Activated CD8-positive, alpha-beta memory T cell treated with anti-CD3 and anti-CD28 coated beads, Interleukin-2, amount 50 U/mL, for 24 hours (primary cell): ENCODE results near the gene KLHL25.

Experiments used
- DNase-seq: peaks from one replicate; pipeline ENCODE4 v3.0.0-alpha.2; 2020; ENCODE audit errors: extremely low read depth

The KLHL25 gene

DNA sequence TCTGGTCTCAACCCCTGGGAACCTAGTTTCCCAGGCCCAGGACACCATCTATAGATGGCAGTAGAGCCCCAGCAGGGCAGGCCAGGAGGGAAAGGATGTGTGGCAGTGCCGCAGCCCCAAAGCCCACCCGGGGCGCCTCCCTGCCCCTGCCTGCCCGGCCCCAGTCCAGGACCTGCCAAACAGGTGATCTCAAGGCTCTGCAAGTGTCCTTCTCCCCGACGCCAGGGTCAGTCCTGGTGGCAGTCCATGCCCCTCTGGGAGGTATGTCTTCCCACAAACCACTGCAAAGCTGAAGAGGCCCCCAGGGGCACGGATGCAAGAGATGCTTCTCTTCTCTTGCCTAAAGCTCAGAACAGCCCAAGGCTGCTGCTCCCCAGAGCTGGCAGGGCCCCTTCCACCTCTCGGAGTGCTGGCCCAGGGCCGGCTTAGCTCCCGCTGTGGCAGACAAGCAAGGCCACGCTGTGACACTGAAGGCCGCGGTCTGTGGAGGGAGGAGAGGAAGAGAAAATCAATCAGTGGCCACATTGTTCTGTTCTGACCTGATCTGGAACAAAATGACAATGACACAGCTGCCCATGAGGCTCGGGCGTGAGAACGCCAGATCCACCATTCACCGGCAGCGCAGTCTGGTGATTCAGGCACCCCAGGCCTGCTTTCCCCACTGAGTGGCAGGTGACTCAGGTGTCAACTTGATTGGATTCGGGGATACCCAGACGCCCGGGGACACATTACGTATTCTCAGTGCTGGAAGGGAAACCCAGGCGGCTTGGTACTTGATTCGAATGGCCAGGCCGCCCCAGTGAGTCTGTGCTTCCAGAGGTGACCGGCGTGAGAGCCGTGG is 34.0 kb downstream of the KLHL25 start:
- DNase-seq, result no peak

DNA sequence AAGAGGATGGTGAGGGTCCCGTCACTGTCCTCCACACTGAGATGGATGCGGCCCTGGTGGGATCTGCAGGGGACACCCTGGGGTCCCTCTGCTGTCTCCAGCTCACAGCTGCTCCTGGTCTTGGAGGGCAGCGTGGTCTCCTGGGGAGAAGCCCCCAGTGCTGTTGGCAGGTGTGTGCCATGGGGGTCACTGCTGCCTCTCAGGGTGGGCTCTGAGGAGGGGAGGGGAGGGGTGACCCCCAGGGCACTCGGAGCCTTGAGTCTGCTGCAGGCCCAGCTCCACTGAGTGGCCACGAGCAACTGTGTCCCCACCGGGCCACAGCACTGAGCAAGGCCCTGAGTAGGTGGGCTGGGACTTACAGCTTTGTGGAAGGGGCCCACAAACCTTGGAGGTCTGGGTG is 34.7 kb downstream of the KLHL25 start:
- no peak for DNase-seq

DNA sequence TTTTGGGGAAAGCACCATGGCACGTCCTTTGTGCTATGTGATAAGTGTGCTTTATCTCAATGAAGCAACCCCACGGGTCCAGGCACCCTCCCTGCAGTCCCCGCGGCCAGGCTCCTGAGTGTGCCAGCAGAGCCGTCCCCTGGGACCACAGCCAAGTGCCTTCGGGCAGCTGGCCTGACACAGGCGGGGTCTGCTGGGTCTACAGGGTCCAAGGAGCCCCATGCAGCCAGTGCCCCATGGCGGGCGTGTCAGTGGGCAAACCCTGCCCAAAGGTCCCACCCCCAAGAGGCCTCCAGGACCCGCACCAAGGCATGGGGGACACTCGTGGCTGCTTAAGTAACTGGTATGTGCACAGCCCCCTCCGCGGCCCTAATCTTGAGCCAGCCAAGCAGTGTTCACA is 35.3 kb downstream of the KLHL25 start:
- no peak for DNase-seq

DNA sequence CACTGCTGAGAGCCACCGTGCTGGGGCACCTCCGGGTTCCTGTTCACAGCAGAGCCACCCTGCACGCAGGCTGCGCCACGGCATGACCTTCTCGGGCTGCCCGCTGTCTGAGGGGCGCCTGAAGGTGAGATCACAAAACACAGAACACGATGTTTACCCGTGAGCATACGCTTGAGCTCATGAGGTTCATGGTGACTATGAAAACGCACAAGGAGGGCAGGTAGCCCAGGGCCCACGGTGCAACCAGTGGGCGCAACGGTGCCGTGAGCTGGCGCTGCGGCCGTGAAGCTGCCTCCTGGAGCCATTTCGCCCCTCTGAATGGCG is 36.1 kb downstream of the KLHL25 start:
- DNase-seq, result no peak

DNA sequence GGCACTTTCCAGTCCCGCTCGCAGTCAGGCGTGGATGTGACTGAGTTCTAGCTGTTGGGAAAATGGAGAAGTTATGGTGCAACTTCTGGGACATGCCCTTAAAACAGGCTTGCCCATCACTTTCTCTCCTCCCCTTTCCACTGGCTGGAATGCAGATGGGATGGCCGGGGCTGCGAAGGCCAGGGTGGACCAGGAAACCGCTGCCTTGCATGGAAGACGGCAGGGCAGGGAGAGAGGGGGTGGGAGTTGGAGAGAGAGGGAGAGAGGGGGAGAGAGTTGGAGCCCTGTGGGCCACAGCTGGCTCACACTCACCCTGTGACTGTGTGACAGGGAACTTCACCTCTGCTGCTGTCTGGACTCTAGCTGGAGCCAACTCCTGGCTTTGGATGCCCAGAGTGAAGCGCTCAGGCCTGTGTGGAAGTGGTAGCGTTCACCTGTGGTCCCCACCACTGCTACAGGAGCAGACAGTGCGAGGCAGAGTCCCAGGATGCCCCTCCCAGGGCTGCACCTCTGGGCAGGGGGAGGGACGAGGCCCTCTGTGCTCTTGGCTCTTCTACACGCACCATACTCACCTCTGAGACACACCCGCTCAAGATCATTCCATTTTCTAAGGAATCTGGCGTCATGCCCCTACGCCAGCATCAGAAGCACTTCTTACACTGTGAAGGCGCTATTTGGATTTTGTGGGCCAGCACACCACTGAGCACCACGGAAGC is 36.6 kb downstream of the KLHL25 start:
- DNase-seq, result no peak

DNA sequence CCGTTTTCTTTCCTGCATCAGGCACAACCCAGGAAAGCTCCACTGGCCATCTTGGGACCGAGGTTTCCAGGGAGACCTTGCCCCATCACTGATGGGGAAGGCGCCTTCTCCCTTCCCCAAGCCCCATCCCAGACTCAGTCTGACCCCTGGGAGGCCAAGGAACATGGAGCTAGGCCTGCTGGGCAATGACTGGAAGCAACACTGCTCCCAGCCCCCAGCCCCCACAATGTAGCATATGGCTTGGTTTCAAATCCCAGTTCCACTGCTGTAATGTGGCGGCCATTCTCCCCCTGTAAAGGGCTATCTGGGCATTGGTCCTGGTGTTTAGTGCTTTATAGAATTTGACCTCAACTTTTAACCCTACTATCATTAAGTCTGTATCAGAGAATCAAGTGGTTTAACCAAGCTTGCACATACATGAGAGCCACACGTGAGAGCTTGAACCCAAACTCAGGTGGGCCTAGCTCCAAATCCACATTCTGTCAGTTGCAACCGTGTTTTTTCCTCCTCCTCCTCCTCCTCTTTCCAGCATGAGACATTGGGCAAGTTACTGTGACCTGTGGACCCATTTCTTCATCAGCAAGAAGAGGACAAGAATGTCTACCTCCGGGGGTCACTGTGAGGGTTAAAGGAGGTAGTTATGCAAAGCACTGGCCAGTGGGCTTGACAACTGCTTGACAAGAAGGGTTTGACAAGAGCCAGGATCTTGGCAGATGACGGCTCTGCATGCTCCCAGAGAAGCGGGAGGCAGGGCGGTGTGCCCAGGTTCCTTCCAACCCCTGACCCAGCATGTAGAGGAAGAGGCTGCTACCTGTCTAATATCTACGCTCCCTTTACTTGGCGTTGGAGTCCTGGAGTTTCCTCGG is 37.4 kb downstream of the KLHL25 start:
- DNase-seq, result no peak

DNA sequence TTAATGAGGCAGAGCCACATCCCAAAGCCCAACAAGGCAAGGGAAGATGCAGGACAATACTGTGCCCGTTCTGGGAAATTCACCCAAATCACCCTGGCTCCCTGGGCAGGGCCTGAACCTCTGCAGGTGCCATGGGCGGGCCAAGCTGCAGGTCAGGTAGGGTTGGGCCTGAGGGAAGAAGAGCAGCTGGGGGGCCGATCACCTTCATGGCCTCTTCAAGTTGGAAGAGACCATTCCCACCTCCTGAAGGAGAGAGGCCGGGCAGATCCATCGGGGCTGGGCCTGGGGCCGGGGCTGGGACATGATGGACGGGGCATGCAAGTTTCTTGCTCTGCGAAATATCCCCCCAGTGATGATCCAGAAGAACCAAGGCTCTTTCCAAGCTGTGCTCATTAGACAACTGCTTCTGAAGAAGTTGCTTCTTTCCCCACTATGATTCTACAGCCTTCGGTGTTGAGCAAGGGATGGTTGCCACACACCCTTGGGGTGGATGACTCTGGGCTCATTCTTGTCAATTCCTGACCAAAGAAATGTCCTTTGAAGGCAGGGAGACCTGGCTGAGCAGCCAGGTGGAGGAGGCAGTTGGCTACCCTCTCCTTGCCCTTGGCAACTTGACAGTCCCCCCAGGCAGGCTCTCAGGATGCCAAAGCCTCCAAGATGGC is 38.2 kb downstream of the KLHL25 start:
- no peak for DNase-seq

DNA sequence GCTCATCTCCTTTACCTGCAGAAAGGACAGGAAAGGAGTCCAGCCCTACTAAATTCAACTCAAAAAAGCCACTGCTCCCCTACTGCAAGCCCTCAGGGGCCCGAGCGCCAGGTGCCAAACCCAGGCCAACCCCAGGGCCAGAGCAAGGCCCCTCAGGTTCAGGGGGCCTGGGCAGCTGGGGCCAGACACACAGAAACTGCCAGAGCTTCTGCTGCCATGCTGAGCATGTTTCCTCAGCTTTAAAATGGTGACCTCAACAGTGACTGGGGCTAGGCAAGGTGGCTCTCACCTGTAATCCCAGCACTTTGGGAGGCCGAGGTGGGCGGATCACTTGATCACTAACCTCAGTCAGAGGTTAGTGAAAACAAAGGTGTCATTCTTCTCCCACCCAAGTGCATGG is 38.8 kb downstream of the KLHL25 start:
- no peak for DNase-seq

DNA sequence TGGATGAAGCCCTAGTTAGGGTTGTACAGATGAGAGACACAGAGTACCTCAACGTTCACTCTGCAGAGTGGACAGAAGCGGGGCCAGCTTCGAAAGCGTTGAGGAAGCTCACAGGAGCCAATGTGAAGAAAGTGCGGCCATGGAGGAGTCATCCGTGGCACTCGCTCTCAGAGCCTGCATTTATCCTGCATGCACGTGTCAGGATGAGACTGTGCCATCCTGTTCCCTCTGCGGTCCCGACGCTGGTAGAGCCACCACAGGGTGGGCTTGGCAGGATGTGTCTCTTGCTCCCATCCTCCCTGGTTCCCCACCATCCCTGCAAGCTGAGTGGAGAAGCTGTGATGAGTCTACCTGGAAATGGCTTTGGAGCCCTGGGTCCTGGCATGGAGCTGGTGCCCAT is 39.3 kb downstream of the KLHL25 start:
- DNase-seq, result no peak

DNA sequence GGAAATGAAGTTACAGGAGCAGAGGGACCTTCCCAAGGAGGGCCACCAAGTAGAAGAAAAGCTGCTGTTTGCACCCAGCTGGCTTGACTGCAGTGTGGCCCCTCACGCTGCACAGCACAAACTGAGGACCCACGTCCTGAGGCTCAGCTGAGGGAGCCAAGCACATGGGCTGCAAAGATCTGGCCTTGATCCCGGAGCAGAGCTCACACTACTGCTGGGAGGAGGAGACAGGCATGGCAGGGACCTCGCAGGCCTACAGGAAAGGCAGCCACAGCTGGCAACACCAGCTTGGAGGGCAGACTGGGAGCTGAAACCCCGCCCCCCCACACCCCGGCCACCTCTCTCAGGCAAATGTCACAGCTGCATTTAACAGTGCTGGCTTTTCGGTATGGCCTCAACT is 39.7 kb downstream of the KLHL25 start:
- DNase-seq, result no peak

DNA sequence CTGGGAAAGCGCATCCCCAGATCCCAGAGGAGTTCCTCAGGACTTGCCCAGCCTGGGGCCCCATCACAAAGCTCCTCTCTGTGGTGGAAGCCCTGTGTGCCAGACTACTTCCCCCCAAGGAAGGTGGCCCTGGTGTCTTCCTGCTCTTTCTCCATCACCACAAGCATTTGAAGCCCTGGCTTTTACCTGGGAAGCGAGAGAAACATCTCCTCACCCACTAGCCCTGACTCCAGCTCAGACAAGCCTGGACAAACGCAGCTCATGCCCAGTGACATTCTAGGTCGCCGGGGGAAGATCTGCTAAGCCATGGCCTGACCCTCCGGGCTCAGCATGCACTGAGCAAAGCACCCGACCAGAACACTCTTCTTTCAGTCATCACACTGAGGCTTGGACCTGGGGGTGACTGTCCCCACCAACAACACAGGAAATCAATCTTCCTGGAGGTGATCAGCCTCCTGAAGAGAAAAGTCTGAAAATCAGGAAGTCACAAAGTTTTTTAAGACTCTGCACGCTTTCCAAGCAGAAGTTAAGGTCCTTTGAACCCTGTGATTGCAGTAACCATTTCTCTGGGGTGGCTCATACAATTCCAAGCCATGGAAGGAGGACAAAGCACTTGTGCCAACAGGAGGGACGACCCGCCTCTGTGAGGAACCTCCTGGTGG is 40.8 kb downstream of the KLHL25 start:
- no peak for DNase-seq

DNA sequence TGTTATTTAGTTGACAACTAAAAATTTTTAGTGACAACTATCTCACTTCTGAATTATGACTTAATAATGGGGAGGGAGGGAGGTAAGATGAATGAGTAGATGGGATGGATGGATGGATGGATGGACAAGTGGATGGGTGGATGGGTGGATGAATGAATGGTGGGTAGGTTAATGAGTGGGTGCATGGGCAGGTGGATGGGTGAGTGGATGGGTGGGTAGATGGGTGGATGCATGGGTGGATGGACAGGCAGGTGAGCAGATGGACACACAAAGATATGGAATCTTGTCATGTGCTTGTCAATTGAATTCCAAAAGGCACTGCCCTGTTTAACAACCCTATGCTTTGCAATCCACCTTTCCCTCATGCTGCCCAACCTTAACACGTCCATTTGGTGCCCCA is 41.5 kb downstream of the KLHL25 start:
- DNase-seq, result no peak

DNA sequence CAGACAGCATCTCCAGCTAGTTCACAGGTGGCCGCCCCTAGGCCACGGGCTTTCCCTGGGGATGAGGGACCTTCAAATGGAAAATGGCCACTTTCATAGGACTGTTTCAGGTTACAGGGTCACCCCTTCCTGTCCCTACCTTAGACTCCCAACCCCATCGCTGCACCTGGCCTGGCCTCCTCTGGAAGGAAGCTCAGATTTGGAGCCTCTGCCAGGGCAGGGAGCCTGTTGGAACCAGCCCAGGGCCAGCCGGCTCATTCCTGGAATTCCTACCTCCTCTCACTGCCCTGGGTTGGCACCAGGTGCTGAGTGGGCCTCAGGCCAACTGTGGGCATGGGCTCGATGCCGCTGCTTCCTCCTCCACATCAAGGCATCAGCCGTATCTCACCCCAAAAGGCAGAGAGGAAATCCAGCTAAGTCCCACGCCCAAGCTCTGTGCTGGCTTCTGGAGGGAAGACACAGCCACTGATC is 42.2 kb downstream of the KLHL25 start:
- DNase-seq, result no peak

DNA sequence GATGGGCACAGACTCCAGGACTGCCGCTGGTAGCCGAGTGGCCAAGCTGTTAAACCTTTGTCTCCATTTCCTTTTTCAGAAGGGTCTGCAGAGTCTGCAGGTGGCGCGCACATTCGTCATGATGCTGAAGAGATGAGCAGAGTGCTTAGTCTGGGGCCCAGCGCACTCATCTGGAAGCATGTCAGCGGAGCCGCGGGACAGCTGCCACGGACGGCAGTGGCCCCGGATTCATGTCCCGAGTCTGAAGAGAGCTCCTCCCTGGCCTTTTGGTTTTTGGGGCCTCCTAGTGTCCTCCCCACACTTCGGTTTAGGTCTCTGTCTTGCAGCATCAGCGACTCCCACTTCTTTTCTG is 42.6 kb downstream of the KLHL25 start:
- no peak for DNase-seq

DNA sequence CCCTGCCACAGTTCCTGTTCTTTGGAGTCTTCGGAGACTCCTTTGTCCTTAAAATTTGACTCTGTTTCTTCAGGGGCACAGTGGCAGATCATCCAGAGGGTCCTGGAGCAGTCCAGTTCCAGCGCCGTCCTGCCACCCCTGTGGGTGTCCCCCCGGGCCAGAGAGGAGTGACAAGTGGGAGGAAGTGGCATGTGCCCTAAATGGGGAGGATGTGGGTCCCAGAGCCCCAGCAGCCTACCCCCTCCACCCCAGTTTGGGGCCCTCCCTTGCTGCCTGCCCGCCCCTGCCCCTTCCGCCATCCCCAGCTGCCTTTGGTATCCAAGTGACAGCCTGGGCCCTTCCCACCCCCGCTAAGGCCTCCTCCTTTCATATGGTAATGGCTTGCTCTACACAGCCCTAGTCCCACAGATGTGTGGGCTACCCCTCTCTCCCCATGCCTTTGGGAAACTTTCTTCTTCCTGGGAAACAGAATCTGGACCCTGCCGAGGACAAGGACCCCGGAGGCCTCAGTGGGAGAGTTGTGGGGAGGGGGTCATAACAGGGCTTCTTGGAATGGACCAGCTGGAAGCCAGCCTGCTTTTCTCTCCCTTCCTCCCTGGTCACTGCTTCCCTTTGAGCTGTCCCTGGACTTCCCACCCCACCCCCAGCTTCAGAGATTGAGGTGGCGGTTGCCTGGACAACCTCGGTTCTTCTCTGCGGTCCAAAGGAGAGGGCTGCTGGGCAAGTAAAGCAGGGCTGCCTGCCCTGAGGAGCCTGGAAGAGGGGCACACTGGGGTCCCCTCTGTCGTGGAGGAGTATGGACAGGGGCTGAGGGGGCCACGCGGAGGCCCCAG is 43.2 kb downstream of the KLHL25 start:
- DNase-seq, result no peak

DNA sequence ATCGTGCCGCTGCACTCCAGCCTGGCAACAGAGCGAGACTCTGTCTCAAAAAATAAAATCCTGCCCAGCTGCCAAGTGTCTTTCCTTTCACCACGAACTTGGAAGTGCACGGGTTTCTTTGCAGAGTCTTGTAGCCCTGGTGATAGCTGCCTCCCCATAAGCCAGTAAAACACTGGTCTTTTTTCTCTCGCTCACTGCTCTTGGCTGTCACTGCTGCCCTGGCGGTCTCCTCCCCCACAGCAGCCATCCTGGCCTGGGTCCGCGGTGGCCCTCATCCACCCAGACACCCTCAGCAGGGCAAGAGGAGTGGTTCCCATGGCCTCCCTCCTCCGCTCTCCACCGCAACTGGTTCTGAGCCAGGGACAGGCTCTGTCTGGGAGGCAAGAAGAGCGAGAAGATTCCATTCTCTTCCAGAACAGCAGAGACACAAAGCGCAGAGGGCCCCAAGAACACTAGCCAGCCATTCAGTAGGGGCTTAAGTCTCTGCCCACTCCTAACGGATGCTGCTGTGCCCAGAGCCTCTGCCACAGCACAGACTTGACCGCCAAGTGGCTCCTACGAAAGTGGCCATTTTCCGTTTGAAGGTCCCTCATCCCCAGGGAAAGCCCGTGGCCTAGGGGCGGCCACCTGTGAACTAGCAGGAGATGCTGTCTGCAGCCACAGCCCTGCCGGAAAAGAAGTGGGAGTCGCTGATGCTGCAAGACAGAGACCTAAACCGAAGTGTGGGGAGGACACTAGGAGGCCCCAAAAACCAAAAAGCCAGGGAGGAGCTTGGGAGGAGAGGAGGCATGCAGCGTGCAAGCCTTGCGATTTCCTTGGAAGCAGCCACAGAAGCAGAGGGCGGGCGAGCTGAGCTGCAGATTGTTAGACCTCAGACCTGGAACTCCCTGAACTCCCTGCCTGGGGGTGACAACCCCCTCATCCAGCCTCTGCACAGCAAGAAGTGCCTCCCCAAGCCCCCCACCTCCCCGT is 44.1 kb downstream of the KLHL25 start:
- no peak for DNase-seq

DNA sequence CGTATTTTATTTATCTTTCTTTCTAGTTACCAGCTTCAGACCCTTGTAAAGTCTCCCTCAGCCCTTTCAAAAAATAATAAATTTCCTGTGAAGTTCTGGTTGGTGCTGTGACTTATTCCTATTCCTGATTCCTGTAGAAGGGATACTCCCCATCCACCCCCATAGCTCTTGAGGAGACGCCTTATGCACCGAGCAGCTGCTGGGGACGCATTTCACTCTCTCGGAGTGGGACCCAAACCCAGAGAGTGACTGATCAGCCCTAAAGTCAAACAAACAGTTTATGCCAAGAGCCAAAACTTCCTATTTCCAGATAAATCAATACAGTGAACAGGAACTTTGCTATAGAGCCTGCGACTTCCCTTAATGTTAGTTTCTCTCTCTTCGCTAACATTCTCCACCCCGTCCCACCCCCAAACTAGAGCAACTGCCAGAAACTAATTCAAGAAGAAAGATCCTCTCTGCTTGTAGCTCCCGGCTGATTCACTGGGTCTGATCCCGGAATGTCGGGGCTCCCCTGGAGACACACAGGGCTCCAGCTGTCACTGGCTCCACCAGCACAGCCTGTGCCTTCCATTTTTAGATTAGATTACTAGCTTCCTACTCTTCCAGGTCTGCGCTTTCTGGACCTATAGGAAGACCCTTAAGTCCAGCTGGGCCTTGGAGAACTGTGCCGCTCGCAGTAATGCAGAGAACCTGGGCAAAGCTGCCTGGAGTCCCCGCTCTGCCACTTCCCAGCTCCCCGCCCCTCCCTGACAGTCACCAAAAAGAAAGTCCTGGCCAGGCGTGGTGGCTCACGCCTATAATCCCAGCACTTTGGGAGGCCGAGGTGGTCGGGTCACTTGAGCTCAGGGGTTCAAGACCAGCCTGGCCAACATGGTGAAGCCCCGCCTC is 45.2 kb downstream of the KLHL25 start:
- no peak for DNase-seq

DNA sequence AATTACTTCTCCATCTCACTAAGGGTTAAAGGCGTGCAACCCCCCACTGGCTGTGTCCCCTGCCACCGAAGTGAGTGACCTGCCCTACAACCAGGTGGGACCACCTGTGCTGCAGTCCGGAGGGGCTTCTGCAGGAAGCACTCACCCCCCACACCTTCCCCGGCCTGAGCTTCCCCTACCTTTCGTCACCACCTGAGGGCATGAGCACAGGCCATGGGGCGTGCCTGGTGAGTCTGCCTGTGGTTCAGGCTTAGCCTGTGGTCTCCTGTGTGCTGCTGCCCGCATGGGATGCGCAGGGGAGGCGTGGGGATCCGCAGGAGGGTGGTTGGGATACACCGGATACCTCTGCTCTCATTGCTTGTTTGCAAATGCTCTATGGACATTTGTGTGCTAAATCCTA is 46.0 kb downstream of the KLHL25 start:
- DNase-seq, result no peak
